ENCODE results near the gene ADAMTS20. TPM values are rescaled to one million over a fixed set of nuclear protein-coding genes. Genes with fewer than 3 reads are reported as not detected.
"Not testable (repeated sequence)": the region's sequence is repeated elsewhere in the genome, so short reads cannot be mapped to it uniquely, and the experiment has no call there.

ADAMTS20 gene
- total RNA-seq, 2 experiments from 2014 or later = not detected

GRCh38 chr12:43352001-43352400 lies 200.0 kb downstream of the ADAMTS20 start:
- DNase-seq = no peak
- H3K4me3 Mint-ChIP-seq = no peak overlapping the region

GRCh38 chr12:43349863-43350262 lies 202.1 kb downstream of the ADAMTS20 start:
- Mint-ChIP-seq H3K4me3 (no peak overlapping the region), H3K9me3 (peaks cover 1% of the 10 kb centered on the region), H3K27me3 (no peaks in the 10 kb centered on the region), H3K36me3 (no peaks in the 10 kb centered on the region), H3K27ac (no peak overlapping the region), H3K4me1 (no peaks in the 10 kb centered on the region)
- no peak for DNase-seq

More at GRCh38 chr12:43352001-43352400, 200.0 kb downstream of the ADAMTS20 start:
- Mint-ChIP-seq H3K36me3 (no peaks in the 10 kb centered on the region), H3K9me3 (no peaks in the 10 kb centered on the region), H3K4me1 (no peaks in the 10 kb centered on the region), H3K27me3 (no peaks in the 10 kb centered on the region), H3K27ac (no peak overlapping the region)

- no peak for DNase-seq
- Mint-ChIP-seq H3K27me3 (no peaks in the 10 kb centered on the region), H3K9me3 (peaks cover 9% of the 10 kb centered on the region), H3K4me1 (no peaks in the 10 kb centered on the region), H3K36me3 (no peaks in the 10 kb centered on the region), H3K27ac (no peak overlapping the region), H3K4me3 (no peak overlapping the region)
Measured at GRCh38 chr12:43348221-43348620, 203.8 kb downstream of the ADAMTS20 start.

GRCh38 chr12:43347026-43347425 lies 205.0 kb downstream of the ADAMTS20 start:
- no peak for DNase-seq
- Mint-ChIP-seq H3K36me3 (no peaks in the 10 kb centered on the region), H3K4me3 (no peak overlapping the region), H3K4me1 (no peaks in the 10 kb centered on the region), H3K9me3 (peaks cover 10% of the 10 kb centered on the region), H3K27ac (no peak overlapping the region), H3K27me3 (no peaks in the 10 kb centered on the region)

- H3K4me3 Mint-ChIP-seq = no peak overlapping the region
- no peaks in the 10 kb centered on the region for H3K4me1 Mint-ChIP-seq
- H3K36me3 Mint-ChIP-seq = no peaks in the 10 kb centered on the region
- DNase-seq = no peak
- H3K9me3 Mint-ChIP-seq = peaks cover 10% of the 10 kb centered on the region
- H3K27ac Mint-ChIP-seq = no peak overlapping the region
- H3K27me3 Mint-ChIP-seq = no peaks in the 10 kb centered on the region
Measured at GRCh38 chr12:43345023-43345422, 207.0 kb downstream of the ADAMTS20 start.

- H3K27me3 Mint-ChIP-seq, H3K27ac Mint-ChIP-seq, H3K4me3 Mint-ChIP-seq, DNase-seq, H3K9me3 Mint-ChIP-seq, H3K4me1 Mint-ChIP-seq, H3K36me3 Mint-ChIP-seq: not testable (repeated sequence)
Measured at GRCh38 chr12:43341785-43342313, 210.2 kb downstream of the ADAMTS20 start.

GRCh38 chr12:43338848-43339526 lies 213.0 kb downstream of the ADAMTS20 start:
- no peak overlapping the region for H3K27ac Mint-ChIP-seq
- no peaks in the 10 kb centered on the region for H3K27me3 Mint-ChIP-seq
- H3K9me3 Mint-ChIP-seq = peaks cover 4% of the 10 kb centered on the region
- H3K4me3 Mint-ChIP-seq = no peak overlapping the region
- H3K36me3 Mint-ChIP-seq = no peaks in the 10 kb centered on the region
- no peak for DNase-seq
- peaks cover 2% of the 10 kb centered on the region for H3K4me1 Mint-ChIP-seq

GRCh38 chr12:43337571-43338444 lies 214.2 kb downstream of the ADAMTS20 start:
- peaks cover 2% of the 10 kb centered on the region for H3K4me1 Mint-ChIP-seq
- no peak for DNase-seq
- H3K4me3 Mint-ChIP-seq = no peak overlapping the region
- H3K27ac Mint-ChIP-seq = no peak overlapping the region
- H3K9me3 Mint-ChIP-seq = no peaks in the 10 kb centered on the region
- no peaks in the 10 kb centered on the region for H3K27me3 Mint-ChIP-seq
- no peaks in the 10 kb centered on the region for H3K36me3 Mint-ChIP-seq

- Mint-ChIP-seq H3K9me3 (no peaks in the 10 kb centered on the region), H3K4me1 (peaks cover 2% of the 10 kb centered on the region), H3K27me3 (peaks cover 4% of the 10 kb centered on the region), H3K36me3 (no peaks in the 10 kb centered on the region), H3K4me3 (no peak overlapping the region), H3K27ac (no peak overlapping the region)
- no peak for DNase-seq
Measured at GRCh38 chr12:43336962-43337555, 214.9 kb downstream of the ADAMTS20 start.

GRCh38 chr12:43333644-43334043 lies 218.4 kb downstream of the ADAMTS20 start:
- H3K27me3 Mint-ChIP-seq = peaks cover 7% of the 10 kb centered on the region
- no peak overlapping the region for H3K27ac Mint-ChIP-seq
- H3K9me3 Mint-ChIP-seq = no peaks in the 10 kb centered on the region
- DNase-seq = no peak
- H3K4me3 Mint-ChIP-seq = no peak overlapping the region
- no peaks in the 10 kb centered on the region for H3K36me3 Mint-ChIP-seq
- peaks cover 2% of the 10 kb centered on the region for H3K4me1 Mint-ChIP-seq

GRCh38 chr12:43332977-43333640 lies 218.9 kb downstream of the ADAMTS20 start:
- Mint-ChIP-seq H3K27me3 (peaks cover 7% of the 10 kb centered on the region), H3K36me3 (no peaks in the 10 kb centered on the region), H3K4me1 (peaks cover under 1% of the 10 kb centered on the region), H3K9me3 (no peaks in the 10 kb centered on the region), H3K27ac (no peak overlapping the region), H3K4me3 (no peak overlapping the region)
- DNase-seq = no peak

- H3K36me3 Mint-ChIP-seq = no peaks in the 10 kb centered on the region
- DNase-seq = no peak
- H3K9me3 Mint-ChIP-seq = peaks cover 2% of the 10 kb centered on the region
- peaks cover 7% of the 10 kb centered on the region for H3K27me3 Mint-ChIP-seq
- no peaks in the 10 kb centered on the region for H3K4me1 Mint-ChIP-seq
- H3K27ac Mint-ChIP-seq = no peak overlapping the region
- H3K4me3 Mint-ChIP-seq = no peak overlapping the region
Measured at GRCh38 chr12:43331935-43332334, 220.1 kb downstream of the ADAMTS20 start.

- H3K27ac Mint-ChIP-seq = no peak overlapping the region
Measured at GRCh38 chr12:43329375-43329774, 222.6 kb downstream of the ADAMTS20 start.

GRCh38 chr12:43325786-43326185 lies 226.2 kb downstream of the ADAMTS20 start:
- Mint-ChIP-seq H3K27ac (no peak overlapping the region), H3K36me3 (no peaks in the 10 kb centered on the region), H3K4me1 (no peaks in the 10 kb centered on the region), H3K9me3 (peaks cover 4% of the 10 kb centered on the region), H3K4me3 (no peak overlapping the region), H3K27me3 (peaks cover 4% of the 10 kb centered on the region)
- no peak for DNase-seq

More at GRCh38 chr12:43329375-43329774, 222.6 kb downstream of the ADAMTS20 start:
- Mint-ChIP-seq H3K27me3 (peaks cover 7% of the 10 kb centered on the region), H3K4me3 (no peak overlapping the region), H3K4me1 (no peaks in the 10 kb centered on the region), H3K36me3 (no peaks in the 10 kb centered on the region), H3K9me3 (peaks cover 4% of the 10 kb centered on the region)
- DNase-seq = no peak

- Mint-ChIP-seq H3K9me3 (peaks cover 1% of the 10 kb centered on the region), H3K36me3 (no peaks in the 10 kb centered on the region), H3K27me3 (no peaks in the 10 kb centered on the region), H3K27ac (no peak overlapping the region), H3K4me3 (no peak overlapping the region), H3K4me1 (no peaks in the 10 kb centered on the region)
- no peak for DNase-seq
Measured at GRCh38 chr12:43320281-43320680, 231.7 kb downstream of the ADAMTS20 start.

Data from activated naive CD8-positive, alpha-beta T cell treated with anti-CD3 and anti-CD28 coated beads for 36 hours (primary cell).